GM21515 (cell line): Measurements from ENCODE around the gene LRMDA.

Source experiments
- ATAC-seq: cut with Tn5 transposase; IDR thresholded peaks from one replicate; pipeline ENCODE4 v1.9.1; 2021; ENCODE audit not compliant: unreplicated experiment

LRMDA gene

GRCh38 chr10:76031769-76032699 is 600.6 kb downstream of the LRMDA start:
- no peak for ATAC-seq

DNA sequence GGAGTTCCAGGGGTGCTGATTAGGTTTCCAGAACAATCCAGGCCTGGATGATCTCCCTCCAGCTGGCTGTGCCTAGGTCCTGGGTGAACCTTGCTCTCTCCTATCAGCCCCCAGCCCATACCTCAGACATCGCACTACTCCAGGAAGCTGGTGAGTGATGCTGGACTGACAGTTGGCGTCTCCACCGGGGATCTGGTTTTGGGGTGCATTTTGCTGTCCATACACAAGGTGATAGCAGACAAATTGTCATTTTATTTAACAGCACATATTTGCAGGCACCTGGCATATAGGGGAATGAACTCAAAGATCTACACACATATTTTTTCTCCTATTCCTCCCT is 601.2 kb downstream of the LRMDA start:
- ATAC-seq = no peak

- no peak for ATAC-seq
Measured at GRCh38 chr10:76033457-76034196, 602.2 kb downstream of the LRMDA start.

DNA sequence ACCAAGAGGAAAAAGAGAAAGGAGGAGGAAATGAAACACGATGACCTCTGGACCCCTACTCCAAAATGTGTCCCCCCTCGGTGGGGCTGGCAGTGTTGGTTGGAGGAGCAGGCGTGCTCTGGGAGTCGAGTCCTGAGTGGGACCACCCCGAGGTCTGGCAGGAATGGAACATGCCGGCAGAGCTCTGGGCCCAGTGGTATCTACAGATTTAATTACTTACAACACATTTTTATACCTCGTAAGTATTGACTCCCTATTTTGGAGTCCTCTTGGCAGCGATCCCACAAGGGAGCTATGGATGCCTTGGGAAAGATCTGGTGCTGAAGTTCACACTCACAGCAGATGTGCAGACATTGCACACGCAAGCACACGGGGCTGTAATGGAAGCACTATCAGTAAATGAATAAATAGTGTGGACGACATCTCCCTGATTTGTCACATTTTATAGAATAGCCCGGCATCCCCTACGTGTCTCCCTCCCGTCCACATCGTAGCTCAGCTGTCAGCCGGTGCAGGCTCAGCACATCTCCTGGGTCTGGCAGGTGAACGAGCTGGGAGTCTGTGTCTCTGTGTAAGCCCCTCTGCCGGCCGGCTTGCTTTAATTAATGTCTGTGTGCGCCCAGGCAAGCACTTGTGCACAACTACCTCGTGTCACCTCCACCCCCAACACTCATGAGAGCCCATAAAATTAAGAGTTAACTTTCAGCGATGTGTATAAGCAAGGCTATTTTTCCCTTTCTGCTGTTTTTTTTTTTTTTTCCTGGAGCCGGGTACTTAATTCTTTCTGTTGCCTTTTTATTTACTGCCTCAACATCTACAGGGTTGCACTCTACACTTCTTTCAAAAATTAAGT is 603.2 kb downstream of the LRMDA start:
- ATAC-seq = no peak

GRCh38 chr10:76035206-76036110 is 604.0 kb downstream of the LRMDA start:
- no peak for ATAC-seq

DNA sequence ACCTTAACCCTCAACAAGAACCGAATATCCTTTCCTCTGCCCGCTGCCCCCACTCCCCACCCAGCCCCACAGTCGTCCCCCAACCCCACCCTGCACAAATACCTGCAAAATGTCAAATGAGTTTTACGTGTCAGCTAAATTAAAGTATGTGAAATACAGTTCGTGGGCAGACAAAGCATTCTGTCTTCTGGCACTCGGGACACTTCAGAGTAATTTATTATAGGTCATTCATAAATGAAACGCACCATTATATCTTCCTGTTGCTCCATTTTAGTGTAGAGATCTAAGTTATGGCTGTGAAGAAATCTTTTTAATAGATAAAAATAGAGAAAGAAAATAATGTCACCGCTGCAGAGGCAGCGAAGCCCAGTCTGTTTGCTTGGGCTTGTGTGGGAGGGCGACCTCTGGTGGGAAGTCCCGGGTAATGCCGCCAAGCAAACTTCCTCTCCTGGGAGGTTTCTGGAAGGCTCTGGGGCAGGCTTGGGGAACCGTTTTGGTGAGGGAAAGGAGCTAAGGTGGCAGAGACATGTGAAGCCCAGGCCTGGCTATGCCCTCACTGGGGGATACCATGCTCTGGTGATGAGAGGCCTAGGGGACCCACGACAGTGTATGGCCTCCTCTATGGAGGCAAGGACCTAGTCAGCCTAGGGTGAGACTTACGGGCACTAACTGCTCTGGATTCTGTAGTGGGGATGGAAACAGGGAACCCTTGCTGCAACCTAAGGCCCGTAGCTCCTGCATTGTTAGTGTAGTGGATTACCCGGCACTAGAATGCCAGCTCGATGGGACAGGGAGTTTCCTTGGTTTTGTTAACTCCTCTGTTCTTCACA is 604.9 kb downstream of the LRMDA start:
- ATAC-seq = peak; percentile 82

DNA sequence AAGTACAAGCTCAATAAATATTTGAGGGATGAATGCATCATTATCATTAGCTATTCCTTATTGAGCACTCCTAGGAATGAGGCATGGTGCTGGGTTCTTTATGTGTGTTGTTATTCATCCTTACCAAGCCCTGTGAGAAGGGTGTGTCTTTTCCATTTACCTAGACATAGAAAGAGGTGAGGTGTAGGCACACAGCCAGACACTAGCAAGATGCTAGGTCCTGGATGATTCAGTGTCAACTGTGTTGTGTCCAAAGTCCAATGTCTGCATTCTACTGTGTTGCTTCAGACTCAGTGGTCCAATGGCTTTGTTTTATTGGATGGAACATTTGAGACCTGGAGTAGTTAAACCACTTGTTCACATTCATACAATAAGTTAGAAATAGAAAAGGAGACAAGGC is 605.5 kb downstream of the LRMDA start:
- ATAC-seq = no peak

- no peak for ATAC-seq
Measured at GRCh38 chr10:76037531-76038155, 606.2 kb downstream of the LRMDA start.

DNA sequence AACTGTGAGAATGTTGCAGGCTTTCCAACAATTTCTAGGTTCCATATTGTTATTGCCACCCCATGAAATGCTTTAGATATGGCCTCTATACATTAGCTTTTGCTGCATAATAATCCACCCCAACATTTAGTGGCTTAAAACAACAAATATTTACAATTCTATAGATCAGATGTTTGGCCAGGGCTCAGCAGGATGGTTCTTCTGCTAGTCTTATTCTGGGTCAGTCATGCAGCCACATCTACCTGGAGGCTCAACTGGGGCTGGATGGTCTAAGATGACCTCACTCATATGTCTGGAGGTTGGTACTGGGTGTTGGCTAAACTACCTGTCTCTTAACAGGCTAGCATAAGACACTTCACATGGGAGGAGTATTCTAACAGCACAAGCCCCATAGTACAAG is 607.3 kb downstream of the LRMDA start:
- ATAC-seq = no peak

DNA sequence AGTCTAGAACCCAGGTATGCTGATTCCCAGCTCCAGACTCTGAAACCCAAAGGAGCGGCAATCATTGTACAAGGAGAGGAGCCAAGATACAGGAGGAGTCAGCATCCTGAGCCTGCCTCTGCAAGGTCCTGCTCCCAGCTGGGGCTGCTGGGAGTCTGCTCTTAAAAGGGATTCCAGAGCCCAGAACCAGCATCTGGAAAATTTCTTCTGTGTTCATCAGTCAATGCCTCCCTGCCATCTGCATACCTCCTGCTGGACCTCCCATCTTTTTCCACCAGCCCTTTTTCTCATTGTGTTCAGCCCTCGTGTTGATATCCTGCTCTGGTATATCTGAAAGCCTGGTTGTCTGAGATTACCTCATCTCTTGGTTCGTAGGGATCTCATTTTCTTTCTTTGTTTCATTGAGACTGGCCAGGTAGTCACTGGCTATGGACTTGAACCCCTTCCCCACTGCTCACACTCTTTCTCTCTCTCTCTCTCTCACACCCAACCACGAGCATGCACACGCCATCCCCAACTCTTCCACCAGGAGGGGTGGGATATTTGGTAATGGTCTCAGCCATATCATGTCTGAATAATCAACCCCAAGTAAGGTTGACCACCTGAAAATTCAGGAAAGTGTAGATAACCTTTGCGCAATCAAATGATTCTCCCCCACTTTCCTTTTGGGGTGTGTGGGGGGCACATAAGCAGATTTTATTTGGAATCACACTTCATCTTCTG is 608.8 kb downstream of the LRMDA start:
- ATAC-seq = no peak

- no peak for ATAC-seq
Measured at GRCh38 chr10:76040830-76041220, 609.4 kb downstream of the LRMDA start.

DNA sequence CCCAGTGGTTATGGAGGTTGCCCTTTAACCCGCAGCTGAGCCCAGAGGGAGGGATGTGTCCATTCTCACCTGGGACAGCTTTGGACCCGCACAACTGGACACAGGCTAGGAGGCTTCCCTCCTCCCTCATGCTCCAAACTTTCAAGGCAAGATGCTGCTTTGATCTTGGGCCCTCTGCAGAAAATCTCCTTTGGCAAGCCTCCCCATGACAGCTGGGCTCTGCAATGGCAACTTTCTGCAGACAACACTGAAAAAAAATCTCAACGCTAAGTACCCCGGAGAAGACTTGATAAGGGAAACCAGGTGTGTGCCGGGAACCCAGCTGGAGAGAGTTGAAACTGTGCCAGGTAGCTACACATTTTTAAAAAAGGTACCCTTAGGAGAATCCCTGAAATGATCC is 610.1 kb downstream of the LRMDA start:
- ATAC-seq = no peak

DNA sequence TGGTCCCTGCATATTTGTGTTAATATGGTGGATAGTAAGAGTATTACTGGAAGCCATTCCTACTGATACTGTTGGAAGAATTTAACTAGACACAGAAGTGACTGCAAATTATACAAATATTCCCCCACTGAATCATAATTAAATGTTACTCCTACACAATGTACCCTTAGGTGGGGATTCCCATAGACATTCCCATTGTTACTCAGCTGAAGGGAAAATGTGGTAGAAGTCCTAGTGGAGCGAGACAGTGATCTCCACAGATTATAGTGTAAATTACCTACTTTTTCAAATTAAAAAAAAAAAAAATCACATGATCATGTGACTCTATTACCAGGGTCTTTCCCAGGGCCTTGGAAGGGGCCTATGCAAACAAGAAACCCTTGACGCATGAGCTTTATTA is 611.8 kb downstream of the LRMDA start:
- ATAC-seq = no peak

DNA sequence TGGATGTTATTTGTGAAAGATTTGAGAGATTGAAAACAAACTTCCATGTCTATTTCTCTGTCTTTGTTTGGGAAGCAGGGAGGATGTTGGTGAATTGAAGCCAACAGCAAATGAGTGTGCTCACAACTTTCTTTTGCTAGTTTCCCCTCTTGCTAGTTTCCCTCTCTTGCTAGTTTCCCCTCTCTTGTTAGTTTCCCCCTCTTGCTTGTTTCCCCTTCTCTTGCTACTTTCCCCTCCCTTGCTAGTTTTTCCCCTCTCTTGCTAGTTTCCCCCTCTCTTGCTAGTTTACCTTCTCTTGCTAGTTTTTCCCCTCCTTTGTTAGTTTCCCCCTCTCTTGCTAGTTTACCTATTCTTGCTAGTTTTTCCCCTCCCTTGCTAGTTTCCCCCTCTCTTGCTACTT is 613.3 kb downstream of the LRMDA start:
- ATAC-seq = no peak

- no peak for ATAC-seq
Measured at GRCh38 chr10:76045174-76045573, 613.8 kb downstream of the LRMDA start.

- ATAC-seq = no peak
Measured at GRCh38 chr10:76047521-76047920, 616.1 kb downstream of the LRMDA start.

GRCh38 chr10:76049581-76050290 is 618.3 kb downstream of the LRMDA start:
- no peak for ATAC-seq

DNA sequence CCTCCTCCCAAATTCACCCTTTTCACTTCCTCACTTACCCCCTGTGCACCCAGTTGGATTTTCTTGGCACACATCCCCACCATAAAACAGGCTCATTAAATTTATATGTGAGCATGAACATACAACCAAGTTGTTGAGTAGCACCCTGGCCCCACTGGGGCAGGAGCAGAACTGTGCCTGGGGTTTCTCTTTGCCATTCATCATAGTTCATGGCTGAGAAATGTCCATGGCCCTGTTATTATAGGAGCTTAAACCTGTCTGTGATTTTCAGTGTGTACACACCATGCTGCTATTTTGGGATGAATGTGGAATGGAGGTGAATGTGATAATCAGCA is 618.8 kb downstream of the LRMDA start:
- no peak for ATAC-seq
